COLO668 (cell line): ENCODE results near the gene KCNF1.

ENCODE experiments used
- DNase-seq: peaks from one replicate; lab custom pipeline; 2025; ENCODE audit not compliant: unreplicated experiment; lab: John Stamatoyannopoulos, UW

KCNF1 gene

DNA sequence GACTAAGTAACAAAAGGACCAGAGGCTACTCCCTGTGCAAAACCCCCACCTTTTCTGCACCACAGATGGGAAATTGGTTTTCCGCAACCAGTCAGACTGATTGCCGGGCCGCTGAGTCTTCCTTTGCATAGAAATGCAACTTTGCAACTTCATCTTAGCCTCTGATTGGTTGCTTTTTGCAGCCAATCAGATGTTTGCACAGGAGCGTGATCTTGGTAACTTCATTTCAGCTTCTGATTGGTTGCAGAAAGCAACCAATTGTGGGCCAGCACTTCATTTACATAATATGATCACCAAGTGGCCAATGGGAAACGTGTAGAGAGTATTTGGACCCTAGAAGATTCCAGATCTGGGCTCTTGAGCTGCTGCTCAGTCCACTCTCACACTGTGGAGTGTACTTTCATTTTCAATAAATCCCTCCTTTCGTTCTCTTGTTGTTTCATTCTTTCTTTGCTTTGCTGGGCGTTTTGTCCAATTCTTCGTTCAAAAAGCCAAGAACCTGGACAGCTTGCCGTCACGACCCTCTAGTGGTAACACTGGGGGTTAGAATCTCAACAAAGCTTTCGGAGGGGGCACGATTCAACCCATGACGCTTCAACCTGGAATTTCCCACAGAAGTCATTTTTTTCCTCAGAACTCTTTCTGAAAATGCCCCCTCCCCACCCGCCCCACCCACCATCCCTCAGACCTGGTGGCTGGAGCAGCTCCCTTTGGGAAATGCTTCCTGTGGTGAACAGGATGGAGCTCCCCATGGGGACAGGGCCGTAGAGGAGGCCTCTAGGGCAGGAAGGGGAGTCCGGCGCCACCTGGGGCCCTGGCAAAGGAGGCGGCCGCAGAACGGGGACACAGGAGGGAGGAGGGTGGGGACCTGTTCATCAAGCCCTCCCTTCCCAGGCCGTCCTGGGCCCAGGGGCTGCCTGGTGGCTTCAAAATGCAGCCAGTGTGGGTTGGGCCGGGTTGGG is 31.8 kb upstream of the KCNF1 start:
- DNase-seq = no peak

- no peak for DNase-seq
Observed at GRCh38 chr2:10880586-10881321, 31.0 kb upstream of the KCNF1 start.

GRCh38 chr2:10882568-10882967 is 29.2 kb upstream of the KCNF1 start:
- no peak for DNase-seq

DNA sequence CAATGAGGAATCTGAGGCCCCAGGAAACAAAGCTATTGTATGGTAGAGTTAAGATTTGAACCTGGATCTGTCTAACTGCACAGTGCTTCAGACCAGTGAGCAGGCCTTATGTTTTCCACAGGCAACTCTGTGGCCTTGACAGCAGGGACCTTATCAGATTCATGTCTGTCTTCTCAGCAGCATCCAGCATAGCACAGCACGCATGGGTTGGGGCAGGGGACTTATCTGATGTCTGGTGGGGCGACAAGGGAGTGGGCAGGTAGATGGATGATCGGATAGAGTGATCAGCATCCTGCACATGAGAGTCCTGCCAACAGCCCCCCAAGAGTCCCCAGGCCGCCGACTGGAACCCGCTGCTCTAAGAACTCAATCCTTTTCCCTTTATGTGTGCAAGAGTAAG is 28.7 kb upstream of the KCNF1 start:
- DNase-seq = no peak

DNA sequence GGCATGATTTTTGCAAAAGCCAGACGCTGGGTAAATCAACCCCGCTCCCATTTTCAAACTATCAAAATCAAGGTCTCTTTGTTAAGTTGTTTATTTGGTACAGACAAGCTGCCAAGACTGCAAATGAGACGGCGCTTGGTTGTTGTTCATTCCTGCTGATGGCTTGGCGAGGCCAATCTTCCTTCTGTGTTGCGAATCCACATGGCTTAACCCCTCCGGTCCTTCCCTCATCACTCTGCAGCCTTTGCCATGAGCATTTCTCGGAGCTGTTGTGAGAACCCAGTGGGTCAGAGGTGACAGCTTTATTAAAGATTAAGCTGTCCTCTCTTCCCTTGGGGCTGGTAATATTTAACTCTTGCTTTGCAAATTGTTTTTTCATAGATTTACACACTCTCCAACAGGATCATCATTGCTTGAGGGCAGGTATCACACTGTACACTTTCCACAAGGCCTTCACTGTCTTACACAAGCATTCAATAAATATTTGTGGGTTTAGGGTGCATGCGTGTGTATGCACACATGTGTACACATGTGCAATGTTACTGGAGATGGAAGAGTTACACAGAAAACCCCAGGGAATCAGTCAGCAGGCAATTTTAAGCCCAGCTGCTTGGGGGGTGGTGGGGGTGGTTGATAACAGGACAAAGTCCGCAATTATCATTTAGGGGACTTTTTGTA is 27.8 kb upstream of the KCNF1 start:
- no peak for DNase-seq

DNA sequence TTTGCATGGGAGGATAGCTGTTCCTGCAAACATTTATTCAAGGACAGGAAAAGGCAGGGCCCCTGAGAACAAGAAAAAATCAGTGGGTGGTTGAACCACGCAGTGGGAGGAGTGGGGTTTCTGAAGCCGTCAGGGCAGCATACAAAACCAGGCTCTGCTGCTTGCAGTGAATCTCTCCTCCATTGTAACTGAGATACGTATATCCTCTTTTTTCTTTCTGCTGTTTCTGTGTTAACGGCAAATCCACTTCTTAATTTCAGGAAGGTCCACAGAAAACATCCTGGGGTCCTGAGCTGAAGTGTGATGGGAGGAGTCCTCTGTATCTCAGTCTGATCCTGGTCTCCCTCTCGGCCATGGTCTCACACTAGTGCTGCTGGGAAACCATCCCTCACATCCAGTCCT is 27.2 kb upstream of the KCNF1 start:
- no peak for DNase-seq

DNA sequence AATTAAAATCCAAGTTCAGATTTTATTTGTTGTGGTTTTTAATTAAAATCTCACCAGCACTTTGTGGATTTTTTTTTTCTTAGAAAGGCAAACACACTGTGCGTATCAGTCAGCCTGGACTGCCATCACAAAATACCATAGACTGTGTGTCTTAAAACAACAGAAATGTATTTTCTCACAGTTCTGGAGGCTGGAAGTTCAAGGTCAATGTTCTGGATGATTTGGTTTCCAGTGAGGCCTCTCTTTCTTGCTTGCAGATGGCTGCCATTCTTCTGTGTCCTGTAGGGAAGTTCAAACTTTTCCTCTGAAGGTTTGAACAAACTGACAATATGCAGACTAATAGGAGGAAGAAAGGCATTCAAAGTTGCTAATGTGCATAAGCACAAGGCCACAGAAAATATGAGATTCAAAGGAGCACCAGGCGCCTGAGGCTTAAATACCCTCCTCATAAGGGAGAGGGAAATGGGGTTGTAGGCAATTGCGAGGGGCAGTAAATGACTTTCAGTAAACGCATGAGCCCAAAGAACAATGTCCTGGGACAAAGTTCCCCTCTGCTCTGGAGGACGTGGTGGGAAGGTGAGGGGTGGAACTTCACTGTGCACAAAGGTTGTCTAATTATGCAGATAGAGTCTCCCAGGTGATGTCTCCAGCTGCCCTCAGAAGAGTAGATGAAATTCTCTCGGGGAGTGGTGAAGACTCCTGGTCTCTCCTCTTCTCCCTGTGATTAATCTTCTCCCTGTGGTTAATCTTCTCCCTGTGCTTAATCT is 26.5 kb upstream of the KCNF1 start:
- no peak for DNase-seq

- no peak for DNase-seq
Observed at GRCh38 chr2:10887476-10887875, 24.3 kb upstream of the KCNF1 start.

DNA sequence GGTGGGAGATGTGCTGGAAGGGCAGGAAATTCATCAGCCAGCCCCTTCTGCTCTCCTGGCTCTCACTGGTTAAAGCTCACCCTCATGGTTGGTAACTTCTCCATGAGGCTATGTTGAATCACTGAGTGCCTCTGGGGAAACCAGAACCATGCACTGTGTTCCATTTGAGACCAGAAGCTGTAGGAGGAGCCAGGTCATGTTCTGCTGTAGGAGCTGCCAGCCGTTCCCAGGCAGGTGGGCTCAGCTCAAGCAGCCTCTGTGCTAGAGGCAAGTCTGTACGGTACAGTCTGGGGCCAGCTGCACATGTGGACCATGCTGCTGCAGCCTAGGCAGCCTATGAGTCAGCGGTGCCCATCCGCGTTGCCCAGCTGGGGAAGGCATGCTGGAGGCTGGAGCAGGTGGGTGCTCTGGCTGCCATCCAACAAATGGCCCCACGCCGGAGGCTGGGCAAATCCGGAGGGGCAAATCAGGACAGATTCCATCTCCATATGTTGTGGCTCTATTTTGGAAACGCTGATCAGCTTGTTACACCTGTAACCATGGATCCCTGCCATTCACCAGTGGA is 22.0 kb upstream of the KCNF1 start:
- peak; percentile 94 for DNase-seq

DNA sequence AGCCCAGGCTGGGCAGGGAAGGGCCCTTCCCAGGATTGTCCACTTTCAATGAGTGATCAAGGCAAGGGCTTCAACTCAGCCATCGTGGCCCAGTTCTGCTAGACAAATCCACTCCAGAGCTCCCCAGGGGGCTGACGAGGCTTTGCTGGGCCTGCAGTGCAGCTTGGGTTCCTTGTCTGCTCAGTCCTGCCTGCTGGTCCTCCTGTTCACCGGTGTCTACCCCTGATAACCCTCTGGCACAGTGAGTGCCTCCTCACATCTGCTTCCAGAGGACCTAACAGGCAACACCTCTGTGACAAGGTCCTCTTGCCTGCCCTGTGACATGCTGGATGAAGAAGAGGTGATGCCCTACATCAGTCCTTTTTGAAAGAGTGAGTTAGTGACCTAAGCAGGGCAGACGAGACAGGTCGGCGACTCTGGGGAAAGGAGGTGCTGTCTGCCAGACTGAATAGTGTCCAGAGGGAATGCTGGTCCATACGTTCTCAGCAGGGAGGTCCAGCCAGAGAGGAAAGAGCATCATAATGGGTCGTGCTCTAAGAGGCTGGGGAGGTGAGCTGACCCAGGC is 20.9 kb upstream of the KCNF1 start:
- no peak for DNase-seq

DNA sequence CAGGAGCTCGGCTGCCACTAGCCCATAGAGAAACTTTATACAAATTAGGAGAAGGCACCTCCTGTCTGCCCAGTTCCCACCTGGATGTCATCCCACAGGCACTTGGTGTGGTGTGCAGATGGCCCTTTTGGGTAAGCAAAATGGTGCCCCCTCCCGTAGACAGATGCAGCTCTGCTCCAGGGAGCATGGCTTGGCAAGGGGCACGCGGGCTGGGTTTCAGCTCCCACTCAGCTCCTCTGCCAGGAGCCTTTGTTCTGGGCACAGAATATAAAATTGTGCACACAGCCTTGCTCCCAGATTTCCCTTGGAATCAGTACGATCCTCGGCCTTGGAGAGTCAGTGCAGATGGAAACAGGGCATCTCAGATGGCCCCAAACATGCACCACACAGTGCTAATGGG is 20.3 kb upstream of the KCNF1 start:
- DNase-seq = no peak

- DNase-seq = no peak
Observed at GRCh38 chr2:10891848-10892247, 19.9 kb upstream of the KCNF1 start.

GRCh38 chr2:10892316-10892715 is 19.4 kb upstream of the KCNF1 start:
- DNase-seq = no peak

- no peak for DNase-seq
Observed at GRCh38 chr2:10892796-10893350, 18.9 kb upstream of the KCNF1 start.

DNA sequence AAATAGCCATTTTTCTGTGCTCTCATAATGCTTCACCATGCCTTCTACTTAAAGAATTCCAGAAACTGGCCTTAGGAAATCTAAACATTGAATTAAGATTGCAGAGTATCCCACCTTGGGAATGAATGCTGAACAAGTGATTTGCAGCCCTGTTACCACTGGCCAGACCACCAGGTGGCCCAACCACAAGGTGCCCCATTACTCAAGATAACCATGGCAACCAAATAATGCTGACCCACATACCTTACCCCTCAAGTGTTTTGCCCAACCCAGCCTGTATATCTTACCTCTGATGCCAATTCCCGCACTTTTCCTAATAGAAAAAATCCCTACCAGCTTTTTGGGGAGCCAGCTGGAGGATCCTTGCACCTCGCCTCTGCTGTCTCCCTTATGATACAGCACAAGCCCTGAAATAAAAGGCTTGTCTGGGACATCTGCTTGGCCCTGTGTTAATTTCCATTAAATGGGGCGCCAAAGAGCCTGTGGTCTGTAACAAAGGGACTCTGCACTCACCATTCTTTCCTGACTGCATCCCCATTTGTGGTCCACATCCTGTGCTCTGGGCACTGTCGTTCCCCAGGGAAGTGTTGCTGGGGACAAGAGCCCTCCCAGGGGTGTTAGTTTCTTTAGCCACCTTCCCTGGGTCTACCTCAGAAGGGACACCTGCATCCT is 17.3 kb upstream of the KCNF1 start:
- DNase-seq = no peak

DNA sequence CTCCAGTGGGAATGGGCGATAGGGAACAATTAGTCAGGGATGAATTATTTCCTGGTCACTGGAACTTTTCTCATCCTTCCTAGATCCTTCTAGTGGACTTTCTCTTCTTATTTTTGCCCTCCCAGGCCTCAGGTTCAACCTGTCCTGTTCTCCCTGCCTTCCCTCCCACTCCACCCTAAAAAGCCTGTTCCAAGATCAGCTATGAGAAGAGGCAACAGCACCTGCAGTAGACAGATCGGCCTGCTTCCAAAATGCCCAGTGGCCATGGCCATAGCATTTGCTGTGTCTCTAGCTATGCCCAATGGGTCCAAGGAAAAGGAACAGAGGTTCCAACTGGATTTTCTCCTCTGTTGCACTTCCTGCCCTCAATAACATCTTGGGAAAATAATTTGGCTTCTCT is 16.5 kb upstream of the KCNF1 start:
- DNase-seq = no peak

- DNase-seq = no peak
Observed at GRCh38 chr2:10897956-10898355, 13.8 kb upstream of the KCNF1 start.

DNA sequence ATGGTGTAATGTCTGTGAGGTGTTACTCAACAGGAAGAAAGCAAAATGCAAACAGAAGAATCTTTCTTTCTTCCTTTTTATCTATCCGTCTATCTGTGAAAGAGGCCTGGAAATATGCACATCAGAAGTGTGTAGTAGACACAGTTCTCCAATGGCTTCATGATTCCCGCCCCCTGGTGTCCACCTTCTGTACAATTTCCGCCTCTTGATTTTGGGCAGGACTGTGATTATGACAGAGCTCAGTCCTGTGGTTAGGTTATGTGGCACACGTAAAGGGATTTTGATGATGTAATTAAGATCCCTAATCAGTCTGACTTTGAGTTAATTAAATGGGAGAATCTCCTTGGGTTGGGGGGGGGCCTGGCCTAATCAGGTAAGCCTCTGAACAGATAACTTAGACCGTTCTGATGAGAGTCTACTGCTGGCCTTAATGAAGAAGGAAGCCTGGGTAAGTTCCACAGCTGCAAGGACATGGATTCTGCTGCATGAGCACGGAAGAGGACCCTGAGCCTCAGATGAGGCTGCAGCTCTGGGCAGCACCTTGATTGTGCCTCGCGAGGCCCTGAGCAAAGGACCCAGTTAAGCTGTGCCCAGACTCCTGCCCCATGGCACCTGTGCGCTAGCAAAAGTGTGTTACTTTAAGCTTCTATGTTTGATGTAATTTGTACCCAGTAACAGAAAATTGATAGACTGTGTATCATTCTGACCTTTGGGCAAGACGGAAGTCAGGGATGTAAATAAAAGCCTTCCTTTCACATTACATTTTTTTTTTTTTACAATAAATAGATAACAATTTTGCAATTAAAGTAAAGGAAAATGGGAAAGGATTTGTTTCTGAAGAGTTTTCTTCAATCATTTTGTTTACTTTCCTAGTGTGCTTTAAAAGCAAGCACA is 11.3 kb upstream of the KCNF1 start:
- peak; percentile 17 for DNase-seq
